Fibroblast of pulmonary artery (primary cell): Measurements from ENCODE around the gene GNB3.
A peak's percentile ranks its signal among the peaks of the same experiment; 100 is the strongest.

Experiments used
- DNase-seq: peaks from one replicate; pipeline ENCODE4 v3.0.0-alpha.2; 2010; ENCODE audit warnings: low read depth
- H3K4me3 ChIP-seq: replicated peaks from 2 replicates; pipeline ENCODE4 v1.5.1; 2011; ENCODE audit warnings: low read depth, mild to moderate bottlenecking, control low read depth, low read length, moderate library complexity
- CTCF ChIP-seq: IDR thresholded peaks from 2 replicates; pipeline ENCODE4 v1.5.1; 2011; ENCODE audit warnings: mild to moderate bottlenecking, control low read depth, low read length, inconsistent platforms; ENCODE audit errors: missing control alignments

The GNB3 gene

GRCh38 chr12:6851153-6851920 is 10.6 kb downstream of the GNB3 start, which contains the start of gene CDCA3:
TSS of gene CDCA3 (minus strand) at chr12:6851286. CDS start at chr12:6850952, 334 bp downstream.
- TF ChIP-seq CTCF = no peak
- H3K4me3 ChIP-seq = peak within 1 kb of the TSS; percentile 68
- DNase-seq = peak; percentile 99

DNA sequence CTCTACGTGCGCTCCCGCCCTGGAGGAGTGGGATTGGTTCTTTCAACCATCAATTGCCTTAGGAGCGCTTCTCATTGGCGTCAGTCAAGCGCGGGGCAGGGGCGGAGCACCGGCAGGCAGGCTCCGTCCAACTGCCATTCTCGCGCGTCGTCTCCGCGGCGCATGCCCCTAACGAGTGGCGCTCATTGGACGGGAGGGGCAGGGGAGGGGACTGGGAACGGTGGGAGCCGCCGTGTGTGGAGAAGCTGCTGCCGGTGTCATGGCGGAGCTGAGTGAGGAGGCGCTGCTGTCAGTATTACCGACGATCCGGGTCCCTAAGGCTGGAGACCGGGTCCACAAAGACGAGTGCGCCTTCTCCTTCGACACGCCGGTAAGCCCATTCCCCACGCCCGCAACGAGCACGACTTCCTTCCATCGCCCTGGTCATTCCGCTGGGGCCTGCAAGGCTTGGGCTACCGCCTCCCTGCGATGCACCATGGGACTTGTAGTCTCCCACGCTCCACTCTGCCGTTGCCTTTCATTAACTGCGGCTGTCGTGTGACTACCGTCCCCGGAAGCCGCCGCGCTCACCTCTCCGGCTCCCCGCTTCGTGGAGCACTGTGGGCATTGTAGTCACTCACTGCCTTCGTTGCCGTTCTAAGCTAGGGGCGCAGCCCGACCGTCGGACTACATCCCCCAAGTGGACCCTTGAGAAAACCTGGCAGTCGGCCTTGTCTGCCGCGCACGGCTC is 11.4 kb downstream of the GNB3 start, which contains the start of gene USP5:
Gene USP5, plus strand, starts transcription at position 230 of the 730 bp plus-strand sequence. Its CDS starts 30 bp downstream, at position 260.
- peak within 1 kb of the TSS; percentile 68 for H3K4me3 ChIP-seq
- TF ChIP-seq CTCF = no peak
- peak; percentile 100 for DNase-seq

DNA sequence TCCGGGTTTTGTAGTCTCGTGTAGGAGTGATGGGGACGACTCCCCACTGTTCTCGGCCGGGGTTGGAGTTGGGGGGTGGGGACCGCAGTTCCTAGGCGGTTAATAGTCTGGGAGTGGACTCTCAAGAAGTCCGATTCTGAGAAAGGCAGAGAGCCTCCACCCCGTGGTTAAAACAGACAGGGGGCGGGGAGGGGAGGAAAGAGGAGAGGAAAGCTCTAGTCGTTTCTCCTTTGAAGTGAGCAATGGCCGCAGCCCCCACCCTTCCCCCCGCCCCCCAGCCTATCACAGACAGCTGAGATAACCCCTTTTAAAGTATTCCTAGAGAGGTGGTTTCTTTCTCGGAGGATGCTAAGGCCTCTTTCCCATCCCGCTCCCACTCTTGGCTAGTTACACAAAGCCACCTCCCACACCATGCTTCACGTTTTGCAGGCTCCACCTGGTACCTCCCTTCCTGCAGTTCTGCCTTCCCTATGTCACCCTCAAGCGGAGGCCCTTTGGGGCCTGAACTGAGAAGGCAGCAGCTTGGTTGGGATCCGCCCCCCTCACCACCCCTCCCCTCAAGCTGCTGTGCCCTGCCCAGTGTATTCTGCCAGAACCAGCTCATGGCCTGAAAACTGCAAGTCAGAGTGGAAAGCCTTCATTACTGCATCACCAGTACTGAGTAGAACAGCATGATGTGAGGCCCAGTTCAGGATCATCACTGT is 12.1 kb downstream of the GNB3 start:
- peak overlapping the region; percentile 68 for H3K4me3 ChIP-seq
- no peak for TF ChIP-seq CTCF
- peak; percentile 73 for DNase-seq

- DNase-seq = no peak
- TF ChIP-seq CTCF = no peak
- H3K4me3 ChIP-seq = no peak overlapping the region
Observed at GRCh38 chr12:6853626-6854025, 12.9 kb downstream of the GNB3 start.

DNA sequence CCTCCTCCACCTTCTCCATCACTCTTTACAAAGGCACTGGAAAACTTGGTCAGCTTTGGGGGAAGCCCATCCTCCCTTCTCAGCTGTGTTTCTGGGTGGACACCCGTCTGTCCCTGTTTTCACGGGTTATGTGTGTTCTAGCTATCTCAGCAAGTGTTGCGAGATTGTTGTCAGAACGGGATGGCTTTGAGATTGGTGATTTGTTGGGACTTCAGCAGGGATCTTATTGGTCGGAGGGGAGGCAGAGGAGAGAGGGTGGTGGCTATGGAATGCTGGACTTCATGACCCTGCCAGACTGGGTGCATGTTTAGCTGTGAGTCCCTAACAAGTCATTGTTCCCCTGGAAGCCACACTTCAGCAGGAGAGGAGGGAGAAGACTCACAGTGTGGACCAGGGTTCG is 13.3 kb downstream of the GNB3 start:
- H3K4me3 ChIP-seq = no peak overlapping the region
- no peak for TF ChIP-seq CTCF
- DNase-seq = no peak

DNA sequence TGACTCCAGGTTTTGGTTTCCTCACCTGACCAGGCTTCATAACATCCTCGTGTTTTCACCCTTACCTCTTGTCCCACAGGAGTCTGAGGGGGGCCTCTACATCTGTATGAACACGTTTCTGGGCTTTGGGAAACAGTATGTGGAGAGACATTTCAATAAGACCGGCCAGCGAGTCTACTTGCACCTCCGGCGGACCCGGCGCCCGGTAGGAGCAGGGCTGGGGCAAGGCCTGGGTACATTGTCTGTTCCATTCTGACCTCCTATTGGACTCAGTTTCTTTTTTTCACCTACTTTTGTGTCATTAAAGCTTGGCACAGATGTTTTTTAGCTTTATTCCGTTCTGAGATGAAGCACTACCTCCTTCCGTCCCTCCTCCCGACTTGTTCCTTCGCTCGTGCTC is 14.6 kb downstream of the GNB3 start:
- no peak for DNase-seq
- H3K4me3 ChIP-seq = no peak overlapping the region
- no peak for TF ChIP-seq CTCF
